ENCODE results near the gene APBA3. TPM values are rescaled to one million over a fixed set of nuclear protein-coding genes. Genes with fewer than 3 reads are reported as not detected.
"Not testable (repeated sequence)": the region's sequence is repeated elsewhere in the genome, so short reads cannot be mapped to it uniquely, and the experiment has no call there.

Gene APBA3
- total RNA-seq, 1 experiment from 2014 or later, result 21.4 TPM

GRCh38 chr19:3768015-3768747, 6.7 kb upstream of the APBA3 start:
- no peaks in the 10 kb centered on the region for H3K36me3 ChIP-seq (ENCODE audit: low read depth, low read length)
- no peaks in the 10 kb centered on the region for H3K27me3 ChIP-seq (ENCODE audit: low read length)
- H3K9me2 ChIP-seq (replicated peaks; ENCODE audit: low read length), result no peaks in the 10 kb centered on the region
- ChIA-PET POLR2A (ENCODE audit: unreplicated experiment) (no interaction called here), CTCF (no interaction called here)
- DNase-seq, result no peak
- no TSS peak for BruUV-seq (replicated peaks)
- no peaks in the 10 kb centered on the region for H3F3A ChIP-seq (ENCODE audit: low read length, unreplicated experiment)
- H3K4me1 ChIP-seq (ENCODE audit: insufficient read depth, low read length), result peaks cover 3% of the 10 kb centered on the region; the same call in 1 of the 2 replicates
- no peak overlapping the region for H3K4me3 ChIP-seq (ENCODE audit: low read length)
- no peak overlapping the region for H3K27ac ChIP-seq (ENCODE audit: low read length)
- ATAC-seq, result no peak
- TF ChIP-seq CTCF (conservative IDR thresholded peaks at IDR 0.05; ENCODE audit: low read depth, low read length), result no peak
- no peak for TF ChIP-seq EZH2phosphoT487 (IDR thresholded peaks at IDR 0.05; ENCODE audit: borderline replicate concordance, low read length)
- TF ChIP-seq EZH2 (IDR thresholded peaks at IDR 0.05; ENCODE audit: low read length, unreplicated experiment), result no peak
- no peak overlapping the region for H3K4me2 ChIP-seq (ENCODE audit: low read length)
- peaks cover 4% of the 10 kb centered on the region; the same call in 1 of the 2 replicates for H3K79me2 ChIP-seq (ENCODE audit: low read length)
- no peak overlapping the region for H2AFZ ChIP-seq (ENCODE audit: low read length)
- intact Hi-C loops (cut with micrococcal nuclease), result no loop called here
- no peaks in the 10 kb centered on the region for H4K20me1 ChIP-seq (ENCODE audit: low read length)
- no peak overlapping the region for H3K9ac ChIP-seq (ENCODE audit: low read length)
- H3K9me3 ChIP-seq (ENCODE audit: low read length), result no peaks in the 10 kb centered on the region

- Histone ChIP-seq H3K4me3 (ENCODE audit: low read length) (no peak overlapping the region), H3K4me1 (ENCODE audit: insufficient read depth, low read length) (peaks cover 5% of the 10 kb centered on the region; the same call in 1 of the 2 replicates), H3F3A (ENCODE audit: low read length, unreplicated experiment) (no peaks in the 10 kb centered on the region), H3K79me2 (ENCODE audit: low read length) (peaks cover 5% of the 10 kb centered on the region; the same call in 1 of the 2 replicates), H3K9me2 (replicated peaks; ENCODE audit: low read length) (no peaks in the 10 kb centered on the region), H2AFZ (ENCODE audit: low read length) (no peak overlapping the region), H3K27me3 (ENCODE audit: low read length) (no peaks in the 10 kb centered on the region), H3K9me3 (ENCODE audit: low read length) (no peaks in the 10 kb centered on the region), H3K9ac (ENCODE audit: low read length) (no peak overlapping the region), H3K4me2 (ENCODE audit: low read length) (no peak overlapping the region), H3K27ac (ENCODE audit: low read length) (no peak overlapping the region), H4K20me1 (ENCODE audit: low read length) (no peaks in the 10 kb centered on the region), H3K36me3 (ENCODE audit: low read depth, low read length) (no peaks in the 10 kb centered on the region)
- intact Hi-C loops (cut with micrococcal nuclease), result no loop called here
- no TSS peak for BruUV-seq (replicated peaks)
- no peak for DNase-seq
- CTCF ChIA-PET, result no interaction called here
- ATAC-seq, result no peak
- POLR2A ChIA-PET (ENCODE audit: unreplicated experiment), result no interaction called here
- no peak for TF ChIP-seq EZH2 (IDR thresholded peaks at IDR 0.05; ENCODE audit: low read length, unreplicated experiment)
- no peak for TF ChIP-seq CTCF (conservative IDR thresholded peaks at IDR 0.05; ENCODE audit: low read depth, low read length)
- no peak for TF ChIP-seq EZH2phosphoT487 (IDR thresholded peaks at IDR 0.05; ENCODE audit: borderline replicate concordance, low read length)
Measured at GRCh38 chr19:3767050-3767449, 5.6 kb upstream of the APBA3 start.

- DNase-seq, result no peak
- peaks cover 5% of the 10 kb centered on the region; the same call in 1 of the 2 replicates for H3K4me1 ChIP-seq (ENCODE audit: insufficient read depth, low read length)
- H3K27ac ChIP-seq (ENCODE audit: low read length), result no peak overlapping the region
- H3K36me3 ChIP-seq (ENCODE audit: low read depth, low read length), result no peaks in the 10 kb centered on the region
- ChIA-PET POLR2A (ENCODE audit: unreplicated experiment) (no interaction called here), CTCF (no interaction called here)
- H3F3A ChIP-seq (ENCODE audit: low read length, unreplicated experiment), result no peaks in the 10 kb centered on the region
- BruUV-seq (replicated peaks), result no TSS peak
- ATAC-seq, result no peak
- H2AFZ ChIP-seq (ENCODE audit: low read length), result no peak overlapping the region
- no peaks in the 10 kb centered on the region for H4K20me1 ChIP-seq (ENCODE audit: low read length)
- H3K79me2 ChIP-seq (ENCODE audit: low read length), result peaks cover 5% of the 10 kb centered on the region; the same call in 1 of the 2 replicates
- no peaks in the 10 kb centered on the region for H3K9me2 ChIP-seq (replicated peaks; ENCODE audit: low read length)
- no peak overlapping the region for H3K4me2 ChIP-seq (ENCODE audit: low read length)
- no peak overlapping the region for H3K9ac ChIP-seq (ENCODE audit: low read length)
- intact Hi-C loops (cut with micrococcal nuclease), result no loop called here
- H3K4me3 ChIP-seq (ENCODE audit: low read length), result no peak overlapping the region
- no peaks in the 10 kb centered on the region for H3K27me3 ChIP-seq (ENCODE audit: low read length)
- no peak for TF ChIP-seq CTCF (conservative IDR thresholded peaks at IDR 0.05; ENCODE audit: low read depth, low read length)
- no peak for TF ChIP-seq EZH2 (IDR thresholded peaks at IDR 0.05; ENCODE audit: low read length, unreplicated experiment)
- TF ChIP-seq EZH2phosphoT487 (IDR thresholded peaks at IDR 0.05; ENCODE audit: borderline replicate concordance, low read length), result no peak
- no peaks in the 10 kb centered on the region for H3K9me3 ChIP-seq (ENCODE audit: low read length)
Measured at GRCh38 chr19:3766520-3766919, 5.0 kb upstream of the APBA3 start.

- H3K9me3 ChIP-seq (ENCODE audit: low read length); H3K4me2 ChIP-seq (ENCODE audit: low read length); H4K20me1 ChIP-seq (ENCODE audit: low read length); H3K4me1 ChIP-seq (ENCODE audit: insufficient read depth, low read length); POLR2A ChIA-PET (ENCODE audit: unreplicated experiment); ATAC-seq; H3K4me3 ChIP-seq (ENCODE audit: low read length); H3K27ac ChIP-seq (ENCODE audit: low read length); H3K36me3 ChIP-seq (ENCODE audit: low read depth, low read length); H3K9ac ChIP-seq (ENCODE audit: low read length); H2AFZ ChIP-seq (ENCODE audit: low read length); DNase-seq; H3K9me2 ChIP-seq (replicated peaks; ENCODE audit: low read length); H3F3A ChIP-seq (ENCODE audit: low read length, unreplicated experiment); CTCF ChIA-PET; intact Hi-C loops (cut with micrococcal nuclease); H3K27me3 ChIP-seq (ENCODE audit: low read length); BruUV-seq (replicated peaks): not testable (repeated sequence)
- H3K79me2 ChIP-seq (ENCODE audit: low read length), result peaks cover 12% of the 10 kb centered on the region
Measured at GRCh38 chr19:3765757-3766156, 4.3 kb upstream of the APBA3 start.
